ENCODE results near the gene HAVCR2.
A peak's percentile ranks its signal among the peaks of the same experiment; 100 is the strongest.

HAVCR2 gene

DNA sequence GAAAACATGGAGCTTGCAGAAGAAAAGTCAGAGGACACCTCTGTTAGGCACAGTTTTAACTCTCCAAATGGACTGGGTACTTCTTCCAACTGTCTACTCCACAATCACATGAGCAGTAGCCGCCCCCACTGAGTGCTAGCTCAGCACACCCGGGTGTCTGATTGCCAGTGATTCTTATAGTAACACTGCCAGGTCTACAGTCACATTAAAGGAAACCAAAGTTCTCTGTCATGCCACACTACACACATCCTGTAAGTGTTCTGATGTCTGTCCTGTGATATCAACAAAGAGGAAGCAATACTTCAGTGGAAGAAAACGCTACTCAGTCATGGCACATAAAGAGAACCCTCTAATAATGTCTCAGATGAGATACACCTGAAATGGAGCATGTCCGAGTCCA is at the start of gene HAVCR2:
HAVCR2 (minus strand) TSS at position 69 of the 400 bp plus-strand sequence; CDS start at position 8, 61 bp downstream.
- no peak for FAIRE-seq

- no peak for FAIRE-seq
Observed at GRCh38 chr5:157157293-157157891, 48.5 kb upstream of the HAVCR2 start.

DNA sequence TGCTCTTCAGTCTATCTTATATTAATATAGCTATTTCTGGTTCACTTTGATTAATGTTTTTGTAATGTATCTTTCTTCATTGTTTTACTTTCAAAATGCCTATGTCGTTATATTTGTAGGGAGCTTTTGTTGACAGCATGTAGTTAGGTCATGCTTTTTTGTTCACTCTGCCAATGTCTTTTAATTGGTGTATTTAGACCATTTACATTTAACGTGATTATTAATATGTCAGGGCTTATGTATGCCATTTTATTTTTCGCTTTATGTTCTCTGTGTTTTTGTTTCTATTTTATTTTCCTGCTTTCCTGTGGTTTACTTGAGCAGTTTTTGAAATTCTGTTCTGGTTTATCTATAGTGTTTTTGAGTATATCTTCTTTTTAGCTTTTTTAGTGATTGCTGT is 46.5 kb upstream of the HAVCR2 start:
- FAIRE-seq: no peak

- no peak for FAIRE-seq
Observed at GRCh38 chr5:157150995-157151394, 42.2 kb upstream of the HAVCR2 start.

DNA sequence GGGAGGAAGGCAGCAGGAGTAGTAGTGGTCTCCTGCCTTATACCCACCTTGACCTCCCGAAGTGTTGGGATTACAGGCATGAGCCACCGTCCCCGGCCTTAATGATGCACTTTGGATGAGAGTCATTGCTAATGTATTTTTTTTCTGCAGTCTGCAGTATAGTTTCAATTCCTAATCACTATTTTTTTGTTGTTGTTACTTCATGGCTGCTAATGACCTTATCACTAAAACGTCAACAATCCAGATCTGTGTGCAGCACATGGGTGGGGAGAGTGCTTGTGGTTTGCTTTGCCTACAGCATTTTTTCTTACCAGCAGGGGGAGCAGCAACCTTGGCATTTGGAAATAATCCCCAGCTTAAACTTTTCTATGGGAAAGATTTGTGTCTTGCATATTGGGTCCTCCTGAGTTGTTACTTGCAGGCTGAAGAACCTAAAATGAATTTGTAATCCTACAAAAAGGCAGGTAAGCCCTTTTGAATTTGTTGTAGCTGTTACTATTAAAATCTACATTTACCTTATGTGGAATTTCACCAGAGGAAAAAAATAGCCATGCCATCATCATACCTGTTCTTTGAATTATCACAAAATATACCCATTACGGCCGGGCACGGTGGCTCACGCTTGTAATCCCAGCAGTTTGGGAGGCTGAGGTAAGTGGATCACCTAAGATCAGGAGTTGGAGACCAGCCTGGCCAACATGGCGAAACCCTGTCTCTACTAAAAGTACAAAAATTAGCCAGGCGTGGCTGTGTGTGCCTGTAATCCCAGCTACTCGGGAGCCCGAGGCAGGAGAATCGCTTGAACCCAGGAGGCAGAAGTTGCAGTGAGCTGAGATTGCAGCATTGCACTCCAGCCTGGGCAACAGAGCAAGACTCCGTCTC is 40.1 kb upstream of the HAVCR2 start:
- FAIRE-seq: peak; percentile 86

DNA sequence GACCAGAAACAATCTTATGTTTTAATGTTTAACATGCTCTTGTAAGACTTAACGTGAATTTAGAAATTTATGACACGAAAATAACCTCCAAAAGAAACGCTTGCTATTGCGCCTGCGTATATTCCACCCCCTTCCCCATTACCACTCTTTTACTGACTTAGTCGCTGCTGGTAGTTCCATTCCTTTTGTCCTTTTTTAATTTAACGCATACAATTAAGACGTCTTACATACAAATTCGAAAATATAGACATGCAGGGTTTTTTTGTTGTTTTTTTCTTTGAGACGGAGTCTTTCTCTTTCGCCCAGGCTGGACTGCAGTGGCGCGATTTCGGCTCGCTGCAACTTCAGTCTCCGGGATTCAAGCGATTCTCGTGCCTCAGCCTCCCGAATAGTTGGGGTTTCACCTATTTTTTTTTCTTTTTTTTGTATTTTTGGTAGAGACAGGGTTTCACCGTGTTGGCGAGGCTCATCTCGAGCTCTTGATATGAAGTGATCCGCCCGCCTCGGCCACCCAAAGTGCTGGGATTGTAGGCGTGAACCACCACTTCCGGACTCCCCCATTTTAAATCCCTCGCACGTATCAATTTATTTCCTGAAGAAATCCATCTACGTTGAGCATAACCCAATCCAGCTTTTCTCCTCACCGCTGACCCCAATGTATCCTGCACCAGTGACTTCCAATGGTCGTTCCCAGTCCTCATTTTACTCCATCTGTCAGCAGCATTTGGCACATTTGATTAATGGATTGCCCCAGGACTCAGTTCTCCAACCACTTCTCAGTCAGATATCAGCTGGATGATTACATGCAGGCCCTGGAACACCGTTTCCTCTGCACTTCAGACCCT is 34.5 kb upstream of the HAVCR2 start:
- no peak for FAIRE-seq

DNA sequence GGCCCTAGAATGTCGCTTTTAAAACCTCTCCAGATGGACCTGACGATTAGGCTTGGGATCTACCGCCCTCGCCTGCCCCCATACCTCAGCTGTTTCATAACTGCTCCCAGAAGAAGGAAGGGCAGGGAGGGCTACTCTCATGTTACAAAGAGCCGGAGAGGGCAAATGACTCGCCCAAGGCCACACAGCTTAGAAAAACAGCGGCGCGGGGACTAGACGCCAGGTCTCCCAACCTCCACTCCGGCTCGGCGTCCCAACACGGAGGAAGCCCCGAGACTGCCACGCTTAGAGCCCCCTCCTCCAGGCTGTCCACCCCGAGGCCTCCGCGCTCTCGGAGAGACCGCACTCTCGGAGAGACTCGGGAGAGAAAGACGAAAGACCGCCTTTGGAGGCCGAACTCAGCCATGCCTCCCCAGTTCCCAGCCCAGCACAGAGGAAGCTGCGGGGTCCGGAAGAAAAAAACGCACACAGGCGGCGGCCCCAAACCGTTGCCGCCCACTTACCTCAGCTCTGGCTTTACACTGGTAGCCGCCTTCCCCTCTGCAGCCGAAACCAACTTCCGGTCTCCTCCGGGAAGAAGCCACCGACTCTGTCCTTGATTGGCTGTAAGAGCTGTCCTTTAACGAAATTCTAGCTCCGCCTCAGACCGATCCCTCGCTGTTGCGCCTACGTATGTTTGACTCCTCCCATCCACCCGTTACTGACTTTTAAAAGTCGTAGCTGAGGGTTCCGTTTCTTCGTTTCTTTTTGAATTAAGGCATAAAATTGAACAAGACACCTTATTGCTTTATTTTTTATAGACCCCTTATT is 33.7 kb upstream of the HAVCR2 start, which contains the start of gene MED7:
MED7 (minus strand) TSS at position 549 of the 810 bp plus-strand sequence. CDS start 3,434 bp downstream, outside the sequence.
- peak; percentile 99 for FAIRE-seq

GRCh38 chr5:157137691-157138090 is 28.8 kb upstream of the HAVCR2 start:
- FAIRE-seq: no peak

- no peak for FAIRE-seq
Observed at GRCh38 chr5:157132281-157132612, 23.4 kb upstream of the HAVCR2 start.

- no peak for FAIRE-seq
Observed at GRCh38 chr5:157130925-157131324, 22.1 kb upstream of the HAVCR2 start.

GRCh38 chr5:157121709-157122108 is 12.9 kb upstream of the HAVCR2 start:
- no peak for FAIRE-seq

- FAIRE-seq: no peak
Observed at GRCh38 chr5:157120102-157120501, 11.3 kb upstream of the HAVCR2 start.

GRCh38 chr5:157116483-157116954 is 7.7 kb upstream of the HAVCR2 start:
- no peak for FAIRE-seq

- no peak for FAIRE-seq
Observed at GRCh38 chr5:157115502-157115901, 6.7 kb upstream of the HAVCR2 start.

GRCh38 chr5:157115012-157115411 is 6.2 kb upstream of the HAVCR2 start:
- no peak for FAIRE-seq

GRCh38 chr5:157113002-157113401 is 4.2 kb upstream of the HAVCR2 start:
- no peak for FAIRE-seq

DNA sequence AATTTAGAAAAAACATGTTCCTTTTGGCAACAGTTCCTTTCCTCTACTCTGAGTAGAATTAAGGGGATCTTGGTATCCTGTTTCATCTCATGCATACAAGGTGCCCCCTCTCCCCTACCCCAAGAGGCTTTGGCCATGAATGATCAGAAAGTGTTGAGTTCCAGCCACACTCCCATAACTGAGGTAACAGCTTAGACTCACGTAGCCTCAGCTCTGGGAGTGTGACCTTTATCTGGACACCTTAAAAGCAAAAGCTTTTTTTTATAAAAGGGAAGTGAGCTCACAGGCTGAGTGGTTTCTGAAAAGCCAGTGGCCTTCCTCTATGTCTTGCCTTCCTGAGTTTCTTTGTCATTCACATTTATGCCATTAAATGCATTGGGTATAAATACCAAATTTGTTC is 900 bp upstream of the HAVCR2 start:
- no peak for FAIRE-seq

DNA sequence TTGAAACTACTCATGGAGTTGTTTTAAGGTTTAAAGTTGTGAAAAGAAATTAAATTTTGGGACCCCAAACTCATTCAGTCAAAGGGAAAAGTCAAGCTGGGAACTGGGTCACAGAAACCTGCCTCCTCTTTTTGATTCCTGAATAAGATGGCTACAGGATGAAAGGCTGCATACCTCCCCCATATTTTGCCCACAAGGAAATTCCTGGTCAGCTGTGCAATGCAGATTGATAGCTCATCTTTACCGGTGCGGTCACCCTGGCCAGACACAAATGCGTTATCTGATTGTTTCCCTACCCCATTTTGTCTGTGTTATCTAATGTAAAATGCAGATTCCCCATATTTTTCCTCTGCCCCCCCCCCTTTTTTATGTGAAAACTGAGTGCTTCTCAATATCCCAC is 1.3 kb downstream of the HAVCR2 start:
- FAIRE-seq: no peak

DNA sequence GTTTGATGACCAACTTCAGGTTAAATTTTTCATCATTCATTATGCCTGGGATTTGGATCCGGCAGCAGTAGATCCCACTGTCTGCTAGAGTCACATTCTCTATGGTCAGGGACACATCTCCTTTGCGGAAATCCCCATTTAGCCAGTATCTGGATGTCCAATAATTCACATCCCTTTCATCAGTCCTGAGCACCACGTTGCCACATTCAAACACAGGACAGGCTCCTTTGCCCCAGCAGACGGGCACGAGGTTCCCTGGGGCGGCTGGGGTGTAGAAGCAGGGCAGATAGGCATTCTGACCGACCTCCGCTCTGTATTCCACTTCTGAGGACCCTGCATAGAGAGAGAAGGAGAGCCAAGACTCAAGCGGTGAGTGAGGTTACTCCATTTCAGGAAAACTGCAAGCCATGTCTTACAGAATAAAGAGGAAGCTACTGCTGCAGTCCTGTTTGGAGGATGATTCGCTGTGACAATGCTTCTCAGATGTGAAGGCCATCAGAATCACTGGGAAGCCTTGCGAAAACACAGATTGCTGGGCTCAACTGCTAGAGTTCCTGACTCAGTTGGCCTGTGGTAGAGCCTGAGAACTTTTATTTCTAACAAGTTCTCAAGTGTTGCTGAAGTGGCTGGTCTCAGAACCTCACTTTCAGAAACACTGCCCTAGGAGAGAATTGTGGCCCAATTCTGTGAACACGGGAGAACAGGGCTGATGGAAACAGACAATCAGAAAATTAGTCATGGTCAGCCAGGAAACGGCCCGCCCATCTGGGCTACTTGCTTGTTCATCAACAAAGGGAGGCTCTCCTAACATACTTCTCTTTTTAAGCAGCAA is 2.0 kb downstream of the HAVCR2 start:
- FAIRE-seq: no peak

DNA sequence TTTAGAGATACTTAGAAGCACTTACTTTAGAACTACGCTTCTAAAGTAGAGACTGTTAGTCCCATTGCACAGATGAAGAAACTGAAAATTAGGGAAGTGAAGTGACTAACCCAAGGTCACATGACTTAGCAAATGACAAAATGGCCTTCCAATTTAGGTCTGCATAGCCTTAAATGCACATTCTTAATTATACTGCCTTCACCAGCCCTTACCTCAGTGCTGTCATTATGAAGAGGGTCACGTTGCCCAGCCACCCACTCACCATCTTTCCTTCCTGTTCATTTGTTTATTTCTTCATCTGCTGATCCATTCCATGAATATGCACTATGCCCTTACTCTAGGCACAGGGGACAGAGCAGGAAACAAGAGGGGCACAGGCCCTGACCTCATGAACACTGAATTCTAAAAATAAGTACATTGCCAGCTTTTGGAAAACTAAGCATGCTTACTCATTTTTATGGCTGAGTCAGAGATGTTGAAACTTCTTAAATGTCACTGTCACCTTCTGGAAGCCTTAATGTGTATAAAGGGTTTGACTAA is 8.6 kb downstream of the HAVCR2 start:
- FAIRE-seq: no peak

DNA sequence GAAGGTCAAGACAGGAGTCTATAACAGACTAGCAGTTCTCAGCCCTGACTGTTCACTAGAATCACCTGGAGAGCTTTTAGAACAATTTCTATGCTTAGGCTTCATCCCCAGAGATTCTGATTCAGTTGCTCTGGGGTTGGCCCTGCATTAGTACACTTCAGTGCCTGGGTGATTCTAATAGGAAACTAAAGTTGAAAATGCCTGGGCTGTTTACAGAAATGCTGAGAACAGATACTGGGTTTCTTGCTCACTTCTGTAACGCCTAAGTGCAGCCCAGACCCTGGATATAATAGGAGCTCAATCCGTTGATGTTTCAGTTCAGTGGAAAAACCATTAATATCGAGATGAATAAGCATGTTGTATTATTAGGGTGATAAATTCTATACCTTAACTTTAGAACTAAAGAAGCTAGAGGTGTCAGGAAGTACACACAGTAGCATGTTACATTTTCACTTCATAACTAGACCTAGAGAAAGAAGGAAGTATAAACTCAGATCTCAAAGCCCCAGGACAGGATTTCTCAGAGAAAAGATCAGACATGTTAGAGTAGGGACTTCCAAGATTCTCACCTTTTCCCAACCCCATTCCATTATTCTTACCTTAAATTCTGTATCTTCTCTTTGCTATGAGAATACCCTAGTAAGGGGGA is 20.4 kb downstream of the HAVCR2 start:
- no peak for FAIRE-seq

Measured in A204.1 (cell line).